Muscle of arm (tissue), 12 donors: Measurements from ENCODE around the gene CLIC3. TPM values are rescaled to one million over a fixed set of nuclear protein-coding genes. Genes with fewer than 3 reads are reported as not detected.
"Not testable (repeated sequence)": the region's sequence is repeated elsewhere in the genome, so short reads cannot be mapped to it uniquely, and the experiment has no call there.

Experiments used
- DNase-seq: peaks from one replicate; pipeline ENCODE4 v3.0.0-alpha.2; 2013
- polyA plus RNA-seq, 12 donors: library from polyadenylated mRNA; unstranded; fragments of 120-200 nt; gene quantifications; one replicate each; pipeline ENCODE4 v1.2.1, GENCODE V29; 2013; ENCODE audit not compliant: insufficient read length in 12 of 12

The CLIC3 gene
- polyA plus RNA-seq, 12 donors: 0.23 to 26.6 (median 0.49) TPM; not detected in 3

GRCh38 chr9:137004285-137004684, 7.9 kb upstream of the CLIC3 start:
- DNase-seq: not testable (repeated sequence)

DNA sequence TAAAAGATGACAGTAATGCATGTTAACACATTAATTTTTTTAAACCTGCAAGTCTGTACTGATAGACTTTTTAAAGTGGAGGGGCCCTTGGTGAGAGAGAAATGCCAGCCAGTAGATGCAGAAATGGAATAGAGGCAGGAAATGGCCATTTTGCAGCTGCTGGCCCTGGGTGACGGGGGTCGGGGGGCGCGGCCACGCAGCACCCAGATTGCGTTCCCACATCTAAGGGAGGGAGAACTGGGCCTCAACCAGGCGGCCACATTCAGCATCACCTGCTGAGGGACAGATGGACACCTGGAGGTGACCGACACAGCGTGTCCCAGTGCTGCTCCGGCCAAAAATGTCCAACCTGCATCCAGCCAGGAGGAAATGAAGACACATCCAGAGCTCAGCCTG, 6.3 kb upstream of the CLIC3 start:
- no peak for DNase-seq

GRCh38 chr9:137001857-137002645, 5.7 kb upstream of the CLIC3 start:
- DNase-seq: no peak

DNA sequence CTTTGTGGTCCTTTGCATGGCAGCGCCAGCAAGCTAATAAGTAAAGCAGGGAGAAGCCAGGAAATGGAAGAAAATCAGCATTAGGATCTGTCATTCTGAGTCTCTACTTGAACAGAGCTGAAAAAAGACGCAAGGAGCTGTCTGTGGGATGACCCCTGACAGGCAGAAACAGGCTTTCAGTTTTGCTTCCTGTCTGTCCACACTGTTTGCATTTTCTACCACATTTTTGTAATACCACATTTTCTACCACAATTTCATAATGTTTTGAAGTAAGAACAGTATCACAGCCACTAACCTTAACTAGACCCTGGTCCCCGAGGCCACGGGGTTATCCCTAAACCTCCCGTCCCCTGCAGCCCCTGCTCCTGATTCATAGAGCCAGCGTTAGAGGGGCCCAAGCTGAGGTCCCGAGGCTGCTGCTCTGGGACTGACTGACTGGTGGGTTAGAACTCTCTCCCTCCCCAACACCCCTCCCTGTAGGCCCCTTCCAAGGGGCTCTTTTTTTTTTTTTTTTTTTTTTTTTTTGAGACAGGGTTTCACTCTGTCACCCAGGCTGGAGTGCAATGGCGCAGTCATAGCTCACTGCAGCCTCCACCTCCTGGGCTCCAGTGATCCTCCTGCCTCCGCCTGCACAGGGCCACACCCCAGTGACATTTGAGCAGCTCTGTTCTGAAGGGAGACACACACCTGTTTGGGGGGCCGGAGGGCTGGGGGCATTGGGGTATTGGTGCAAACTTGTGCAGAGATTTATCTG, 4.0 kb upstream of the CLIC3 start:
- DNase-seq: no peak

DNA sequence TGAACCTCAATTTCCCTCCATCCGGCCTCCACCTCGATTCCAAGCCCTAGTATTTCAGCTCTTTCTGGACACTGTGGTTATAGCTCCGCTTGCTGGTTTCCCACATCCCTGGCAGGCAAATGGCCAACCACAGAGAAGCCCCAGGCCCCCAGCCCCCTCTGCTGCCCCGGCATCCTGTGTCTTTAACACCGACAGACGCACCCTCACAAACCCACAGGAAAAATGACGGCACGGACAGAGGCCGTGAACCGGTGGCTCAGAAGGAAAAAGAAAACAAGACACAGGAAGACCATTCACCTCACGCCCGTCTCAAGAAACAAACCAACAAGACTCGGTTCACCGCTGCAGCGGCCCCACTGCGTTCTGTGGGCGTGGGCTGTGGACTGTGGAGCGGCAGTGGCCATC, 1.5 kb upstream of the CLIC3 start:
- DNase-seq: no peak

DNA sequence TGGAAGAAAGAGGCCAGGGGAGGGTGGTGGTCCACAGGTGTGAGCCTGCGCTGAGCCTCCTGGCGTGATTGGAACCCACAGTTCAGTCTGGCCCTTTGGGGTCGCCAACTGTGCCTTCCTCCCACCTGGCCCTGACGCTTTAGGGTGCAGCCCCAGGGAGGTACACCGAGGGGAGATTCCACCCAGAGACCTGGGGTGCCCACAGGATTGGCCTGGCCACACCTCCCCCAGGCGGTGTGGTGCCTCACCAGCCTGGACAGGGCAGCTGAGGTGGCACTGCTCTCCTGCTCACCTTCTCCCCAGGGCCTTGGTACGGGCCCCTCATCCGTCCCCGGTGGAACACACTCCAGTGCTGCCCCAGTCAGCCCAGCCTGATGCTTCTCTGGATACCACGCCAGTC, 1.0 kb upstream of the CLIC3 start:
- no peak for DNase-seq

GRCh38 chr9:136995772-136996311, 526 bp downstream of the CLIC3 start:
- no peak for DNase-seq

DNA sequence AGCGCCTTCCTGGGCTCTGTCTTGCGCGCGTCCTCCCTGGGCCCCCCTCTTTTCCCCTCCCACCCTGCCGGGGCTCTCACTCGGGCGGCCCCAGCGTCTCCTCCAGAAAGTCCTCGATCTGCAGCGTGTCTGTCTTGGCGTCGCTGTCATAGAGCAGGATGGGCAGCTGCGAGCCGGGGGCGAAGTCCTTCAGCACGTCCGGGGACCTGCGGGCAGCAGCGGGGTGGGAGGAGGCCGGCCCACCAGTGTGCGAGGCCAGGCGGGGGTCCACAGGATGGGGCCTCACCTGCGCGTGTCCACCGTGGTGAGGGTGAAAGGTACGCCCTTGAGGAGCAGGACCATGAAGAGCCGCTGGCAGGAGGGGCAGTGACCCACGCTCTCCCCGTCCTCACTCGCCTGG, 1.0 kb downstream of the CLIC3 start:
- no peak for DNase-seq

DNA sequence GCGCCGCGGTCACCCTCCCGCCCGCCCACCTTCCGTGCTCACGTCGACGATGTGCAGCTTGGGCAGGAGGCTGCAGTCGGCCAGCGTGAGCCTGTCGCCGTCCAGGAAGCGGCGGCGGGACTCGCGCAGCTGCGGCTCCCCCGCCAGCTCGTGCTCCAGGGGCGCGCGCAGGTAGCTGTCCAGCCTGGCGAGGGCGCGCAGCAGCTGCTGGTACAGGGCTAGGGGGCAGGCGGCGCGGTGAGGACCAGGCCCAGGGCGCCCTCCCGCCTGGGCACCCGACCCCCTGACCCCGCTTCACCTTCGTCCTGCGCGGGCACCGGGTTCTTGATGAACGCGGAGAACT, 1.5 kb downstream of the CLIC3 start:
- no peak for DNase-seq

- no peak for DNase-seq
Measured at GRCh38 chr9:136994180-136994887, 2.0 kb downstream of the CLIC3 start.

GRCh38 chr9:136992819-136993369, 3.5 kb downstream of the CLIC3 start:
- no peak for DNase-seq

GRCh38 chr9:136991993-136992818, 4.2 kb downstream of the CLIC3 start, which contains the start of gene PAXX:
TSS of gene PAXX (plus strand) at chr9:136992422. CDS start at chr9:136992444, 22 bp downstream.
- peak; percentile 83 for DNase-seq

- DNase-seq: no peak
Measured at GRCh38 chr9:136990242-136990911, 6.0 kb downstream of the CLIC3 start.

DNA sequence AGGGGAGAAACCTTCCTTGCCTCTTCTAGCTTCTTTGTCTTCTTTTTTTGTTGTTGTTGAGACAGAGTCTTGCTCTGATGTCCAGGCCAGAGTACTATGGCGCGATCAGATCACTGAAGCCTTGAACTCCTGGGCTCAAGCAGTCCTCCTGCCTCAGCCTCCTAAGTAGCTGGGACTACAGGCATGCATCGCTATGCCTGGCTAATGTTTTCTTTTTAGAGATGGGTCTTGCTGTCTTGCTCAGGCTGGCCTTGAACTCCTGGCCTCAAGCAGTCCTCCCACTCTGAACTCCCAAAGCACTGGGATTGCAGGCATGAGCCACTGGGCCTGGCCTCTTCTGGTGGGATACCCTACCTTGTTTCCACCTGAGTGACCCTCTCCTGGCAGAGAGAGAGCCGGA, 7.5 kb downstream of the CLIC3 start:
- no peak for DNase-seq

- no peak for DNase-seq
Measured at GRCh38 chr9:136985853-136986252, 10.5 kb downstream of the CLIC3 start.

DNA sequence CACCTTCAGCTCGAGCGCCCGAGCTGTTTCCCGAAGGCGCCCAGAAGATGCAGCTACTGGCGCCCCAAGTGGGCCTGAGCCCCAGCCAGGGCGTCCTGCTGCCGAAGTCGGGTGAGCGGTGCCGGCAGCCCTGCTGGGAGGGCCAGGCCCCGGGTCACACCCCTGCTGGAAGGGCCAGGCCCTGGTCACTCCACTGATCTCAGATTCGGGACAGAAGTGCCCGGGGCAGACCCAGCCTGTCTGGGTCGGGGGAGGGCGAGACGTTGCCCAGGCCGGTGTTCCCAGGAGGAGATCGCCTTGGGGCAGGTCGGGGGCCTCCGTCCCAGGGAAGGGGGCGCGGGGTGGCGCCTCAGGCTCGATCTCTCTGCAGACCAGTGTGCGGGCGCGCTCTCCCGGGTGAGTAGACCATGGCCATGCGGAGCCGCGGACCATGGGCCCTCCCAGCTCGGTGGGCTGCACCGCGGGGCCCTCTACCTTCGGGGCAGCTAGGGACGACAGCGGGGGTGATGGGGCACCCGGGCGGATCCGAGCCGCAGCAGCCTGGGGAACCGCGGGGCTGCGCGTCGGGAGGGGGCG, 11.3 kb downstream of the CLIC3 start:
- no peak for DNase-seq

GRCh38 chr9:136984464-136985026, 11.8 kb downstream of the CLIC3 start:
- DNase-seq: no peak

GRCh38 chr9:136983656-136984314, 12.6 kb downstream of the CLIC3 start:
- no peak for DNase-seq

DNA sequence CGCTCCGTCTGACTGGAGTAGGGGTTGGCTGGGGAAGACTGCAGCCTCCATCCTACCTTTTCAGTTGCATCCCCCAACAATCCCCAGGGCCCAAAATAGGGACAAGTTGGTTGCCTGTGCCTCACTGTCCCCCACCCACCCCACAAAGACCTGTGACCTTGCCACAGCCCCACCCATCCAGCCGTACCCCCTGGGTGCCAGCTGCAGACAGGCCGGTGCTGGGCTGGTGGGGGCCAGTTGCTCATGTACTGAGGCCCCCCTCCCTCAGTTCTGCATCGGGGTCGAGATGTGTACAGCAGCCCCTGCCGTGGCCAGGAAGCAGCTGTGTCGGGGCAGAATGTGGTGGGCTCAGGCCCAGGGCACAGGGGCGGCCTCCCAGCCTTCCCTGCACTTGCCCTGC, 13.2 kb downstream of the CLIC3 start:
- no peak for DNase-seq
